Gastroesophageal sphincter (tissue), 4 donors: ENCODE measurements around the gene STOX2. TPM values are rescaled to one million over a fixed set of nuclear protein-coding genes. Genes with fewer than 3 reads are reported as not detected.

Experiments used
- ATAC-seq: fragments of 150-250 bp; one replicate; pipeline ENCODE4 v1.9.1; 2016; ENCODE audit warnings: mild to moderate bottlenecking, moderate library complexity
- H3K27ac ChIP-seq, 4 donors: fragments of 200-600 bp; sonication (generic) in 3 of 4; 1 replicate in 3 of 4; 2 replicates in 1 of 4; pipeline ENCODE4 v1.5.1; 2016 to 2019
- H3K27me3 ChIP-seq: fragments of 200-600 bp; sonication (generic); one replicate; pipeline ENCODE4 v1.5.1; 2019
- H3K36me3 ChIP-seq, 2 donors: fragments of 200-600 bp; sonication (generic); one replicate each; pipeline ENCODE4 v1.5.1; 2019; ENCODE audit warnings: control low read depth in 1 of 2
- H3K4me1 ChIP-seq, 3 donors: fragments of 200-600 bp; sonication (generic); 1 replicate in 2 of 3; 2 replicates in 1 of 3; pipeline ENCODE4 v1.5.1; 2016 to 2019; ENCODE audit warnings: control low read depth in 2 of 3
- H3K4me3 ChIP-seq, 2 donors: fragments of 200-600 bp; sonication (generic); one replicate each; pipeline ENCODE4 v1.5.1; 2019; ENCODE audit warnings: mild to moderate bottlenecking in 1 of 2, moderate library complexity in 1 of 2
- H3K9me3 ChIP-seq, 3 donors: fragments of 200-600 bp; sonication (generic); one replicate each; pipeline ENCODE4 v1.5.1; 2017 to 2019; ENCODE audit warnings: control low read depth in 2 of 3
- CTCF ChIP-seq, 4 experiments: fragments of 200-600 bp in 2 of 4; fragments of 450-650 bp in 2 of 4; sonication (generic) in 1 of 4; IDR thresholded peaks; one replicate each; pipeline ENCODE4 v1.5.1; 2017 to 2019; ENCODE audit warnings: antibody characterized with exemption in 4 of 4, mild to moderate bottlenecking in 2 of 4, moderate library complexity in 2 of 4
- EP300 ChIP-seq: sonication (generic); formaldehyde crosslinking; IDR thresholded peaks from one replicate; pipeline ENCODE4 v1.6.1; 2017; ENCODE audit warnings: antibody characterized with exemption, mild to moderate bottlenecking
- POLR2A ChIP-seq, 2 donors: fragments of 450-650 bp; IDR thresholded peaks; one replicate each; pipeline ENCODE4 v1.6.1; 2017; ENCODE audit warnings: antibody characterized with exemption in 2 of 2, mild to moderate bottlenecking in 2 of 2, moderate library complexity in 1 of 2
- POLR2AphosphoS5 ChIP-seq: sonication (generic); formaldehyde crosslinking; IDR thresholded peaks from one replicate; pipeline ENCODE4 v1.6.1; 2017; ENCODE audit warnings: antibody characterized with exemption
- WGBS, 2 donors: methylation state at CpG; one replicate each; pipeline ENCODE4 v1.1.5; 2018; ENCODE audit warnings: low coverage in 1 of 2; 5-methylcytosine and 5-hydroxymethylcytosine counted together
- total RNA-seq, 4 donors: library from RNA; depleted of rRNA; stranded (reverse); fragments of >200 nt; gene quantifications; one replicate each; pipeline ENCODE4 v1.1.0, GENCODE V29; 2016

STOX2 gene
- total RNA-seq, 4 donors from 2014 or later, result 7.5 to 25.4 (median 11.2) TPM

- 85 to 92% methylated on average over 3 of the region's 3 CpGs for WGBS, 2 donors
- Histone ChIP-seq H3K9me3 (no peaks in the 10 kb centered on the region), H3K27me3 (no peaks in the 10 kb centered on the region), H3K4me1 (peaks cover 0 to 4% (median 0%) of the 10 kb centered on the region in 3 donors), H3K4me3 (no peak overlapping the region), H3K36me3 (no peaks in the 10 kb centered on the region), H3K27ac (no peak overlapping the region)
- TF ChIP-seq CTCF (IDR thresholded peaks at IDR 0.05) (no peak), POLR2AphosphoS5 (no peak), EP300 (no peak), POLR2A (IDR thresholded peaks at IDR 0.05) (no peak)
- no peak for ATAC-seq
Measured at GRCh38 chr4:183870997-183871396, 34.1 kb upstream of the STOX2 start.

GRCh38 chr4:183871581-183871980 is 33.5 kb upstream of the STOX2 start:
- 85 to 86% methylated on average over 4 of the region's 4 CpGs for WGBS, 2 donors
- no peak for ATAC-seq
- no peak overlapping the region for H3K4me3 ChIP-seq

GRCh38 chr4:183872531-183872930 is 32.6 kb upstream of the STOX2 start:
- no peak for ATAC-seq
- Histone ChIP-seq H3K27me3 (no peaks in the 10 kb centered on the region), H3K27ac (no peak overlapping the region), H3K9me3 (no peaks in the 10 kb centered on the region), H3K4me1 (peaks cover 0 to 16% (median 0%) of the 10 kb centered on the region in 3 donors), H3K4me3 (no peak overlapping the region), H3K36me3 (no peaks in the 10 kb centered on the region)
- no peak for TF ChIP-seq EP300
- no peak for TF ChIP-seq POLR2AphosphoS5
- TF ChIP-seq CTCF (IDR thresholded peaks at IDR 0.05), result no peak
- no peak for TF ChIP-seq POLR2A (IDR thresholded peaks at IDR 0.05)
- 70 to 81% methylated on average over 5 of the region's 5 CpGs for WGBS, 2 donors

More at GRCh38 chr4:183871581-183871980, 33.5 kb upstream of the STOX2 start:
- Histone ChIP-seq H3K27me3 (no peaks in the 10 kb centered on the region), H3K9me3 (no peaks in the 10 kb centered on the region), H3K36me3 (no peaks in the 10 kb centered on the region), H3K4me1 (peaks cover 0 to 9% (median 0%) of the 10 kb centered on the region in 3 donors), H3K27ac (no peak overlapping the region)
- TF ChIP-seq CTCF (IDR thresholded peaks at IDR 0.05) (no peak), POLR2AphosphoS5 (no peak), EP300 (no peak), POLR2A (IDR thresholded peaks at IDR 0.05) (no peak)

- ATAC-seq, result no peak
- TF ChIP-seq POLR2A (IDR thresholded peaks at IDR 0.05) (no peak), POLR2AphosphoS5 (no peak), EP300 (no peak), CTCF (IDR thresholded peaks at IDR 0.05) (no peak)
- H3K27ac ChIP-seq, result no peak overlapping the region
- no peaks in the 10 kb centered on the region for H3K9me3 ChIP-seq
- 77 to 88% methylated on average over 6 to 7 of the region's 7 CpGs for WGBS, 2 donors
- no peaks in the 10 kb centered on the region for H3K27me3 ChIP-seq
- no peak overlapping the region for H3K4me3 ChIP-seq
- peaks cover 0 to 16% (median 0%) of the 10 kb centered on the region in 3 donors for H3K4me1 ChIP-seq
- H3K36me3 ChIP-seq, result no peaks in the 10 kb centered on the region
Measured at GRCh38 chr4:183873409-183874185, 31.5 kb upstream of the STOX2 start.
